Psoas muscle (tissue), 8 donors: ENCODE results near the gene PPP2R1B. TPM values are rescaled to one million over a fixed set of nuclear protein-coding genes. Genes with fewer than 3 reads are reported as not detected.
A peak's percentile ranks its signal among the peaks of the same experiment; 100 is the strongest.

Experiments used
- ATAC-seq, 4 donors: fragments of 200-7000 bp; cut with Tn5 transposase; one replicate each; pipeline ENCODE4 v1.9.1; 2020; ENCODE audit warnings: moderate library complexity in 3 of 4, mild to moderate bottlenecking in 2 of 4
- DNase-seq, 2 donors: peaks; one replicate each; pipeline ENCODE4 v3.0.0-alpha.2; 2020
- H3K27ac ChIP-seq: fragments of 200-600 bp; one replicate; pipeline ENCODE4 v1.8.0; 2022
- H3K27me3 ChIP-seq, 3 donors: fragments of 200-600 bp in 1 of 3; one replicate each; pipeline versions ENCODE4 v1.6.1 to v1.8.0; 2013 to 2022; ENCODE audit warnings: low read length in 2 of 3, mild to moderate bottlenecking in 2 of 3, moderate library complexity in 1 of 3; ENCODE audit not compliant: insufficient read depth in 3 of 3
- H3K36me3 ChIP-seq, 2 donors: fragments of 200-600 bp in 1 of 2; one replicate each; pipeline versions ENCODE4 v1.6.1 to v1.8.0; 2013 to 2022; ENCODE audit warnings: low read depth in 1 of 2, mild to moderate bottlenecking in 1 of 2, moderate library complexity in 1 of 2; ENCODE audit not compliant: insufficient read depth in 1 of 2
- H3K4me1 ChIP-seq: fragments of 200-600 bp; one replicate; pipeline ENCODE4 v1.8.0; 2022
- H3K4me3 ChIP-seq: fragments of 200-600 bp; one replicate; pipeline ENCODE4 v1.8.0; 2022; ENCODE audit warnings: mild to moderate bottlenecking
- H3K9me3 ChIP-seq: fragments of 200-600 bp; one replicate; pipeline ENCODE4 v1.8.0; 2022
- CTCF ChIP-seq: fragments of 200-600 bp; IDR thresholded peaks from one replicate; pipeline ENCODE4 v1.8.0; 2022; ENCODE audit warnings: antibody characterized with exemption
- WGBS, 3 donors: extraction: QIAGEN DNeasy Blood & Tissue Kit; methylation state at CpG; one replicate each; pipeline versions ENCODE4 v1.1.6 to v1.1.7; 2013; 5-methylcytosine and 5-hydroxymethylcytosine counted together
- intact Hi-C, 2 donors: fragments of 100-400 bp; cut with DNase I; formaldehyde crosslinking; loops; one replicate each; pipeline versions ENCODE4 v1.11.0 to v1.14.2; 2022
- polyA plus RNA-seq, 3 donors: library from polyadenylated mRNA; stranded (reverse); fragments of 200-250 nt; gene quantifications; one replicate each; pipeline ENCODE4 v1.2.3, GENCODE V29; 2013
- total RNA-seq, 4 donors: library from RNA; stranded (reverse); fragmentation: NEBNext Ultra II Directional in 2 of 4; extraction: Animal tissue kit (Norgen Biotek cat#: 25700) in 2 of 4; gene quantifications; one replicate each; pipeline versions ENCODE4 v1.2.1 to v1.2.4, GENCODE V29; 2021 to 2023
- donor health status: healthy with polysubstance abuse.
- donor health status: DM: no; HTN: no; CAD: no; lungs with moderate emphysema.
- donor health status: Bipolar disorder and iron deficiency.
- donor health status: healthy.
- donor health status: DM: yes; HTN: yes; CAD: no.
- donor health status: DM: no; HTN: no; CAD: no.
- donor health status: DM: no; HTN: no; CAD: no.
- donor health status: DM: yes; HTN: yes; CAD: no.

The PPP2R1B gene
- total and polyA plus RNA-seq, 7 donors, result 6.6 to 18.8 (median 10.7) TPM

- H3K4me1 ChIP-seq, result peaks cover 18% of the 10 kb centered on the region
- peak overlapping the region; percentile 97 for H3K4me3 ChIP-seq
Measured at GRCh38 chr11:111764621-111765020, 1.6 kb downstream of the PPP2R1B start.

GRCh38 chr11:111762981-111763643, 3.1 kb downstream of the PPP2R1B start:
- Histone ChIP-seq H3K9me3 (no peaks in the 10 kb centered on the region), H3K36me3 (peaks cover 11 to 70% of the 10 kb centered on the region in 2 donors), H3K27me3 (no peaks in the 10 kb centered on the region), H3K4me3 (no peak overlapping the region), H3K27ac (no peak overlapping the region), H3K4me1 (peaks cover 18% of the 10 kb centered on the region)
- intact Hi-C loops, result loop anchor here in 1 of 2 donors (5.0 kb wide), 1 partner anchor 161 kb away; the partner anchor contains the start of gene SIK2
- ATAC-seq, result peak in 2 of 4 donors; percentile 21 to 32
- TF ChIP-seq CTCF, result no peak
- no peak for DNase-seq
- WGBS, 3 donors, result 81 to 91% (median 85%) methylated on average over 3 of the region's 3 CpGs

More at GRCh38 chr11:111764621-111765020, 1.6 kb downstream of the PPP2R1B start:
- no peak for DNase-seq
- TF ChIP-seq CTCF, result no peak
- no peaks in the 10 kb centered on the region for H3K9me3 ChIP-seq
- intact Hi-C loops, result loop anchor here in 1 of 2 donors (5.0 kb wide), 1 partner anchor 162 kb away; the partner anchor contains the start of gene SIK2
- ATAC-seq, result no peak
- H3K27ac ChIP-seq, result no peak overlapping the region
- H3K36me3 ChIP-seq, result peaks cover 9 to 55% of the 10 kb centered on the region in 2 donors
- H3K27me3 ChIP-seq, result no peaks in the 10 kb centered on the region
- WGBS, 3 donors, result 42 to 70% (median 62%) methylated on average over 1 of the region's 1 CpG

- Histone ChIP-seq H3K9me3 (no peaks in the 10 kb centered on the region), H3K27me3 (no peaks in the 10 kb centered on the region), H3K36me3 (peaks cover 11 to 76% of the 10 kb centered on the region in 2 donors), H3K27ac (no peak overlapping the region), H3K4me1 (peaks cover 18% of the 10 kb centered on the region), H3K4me3 (no peak overlapping the region)
- DNase-seq, result no peak
- ATAC-seq, result no peak
- no peak for TF ChIP-seq CTCF
- 92 to 97% (median 96%) methylated on average over 5 of the region's 5 CpGs for WGBS, 3 donors
- intact Hi-C loops, result loop anchor here in 1 of 2 donors (5.0 kb wide), 1 partner anchor 160 kb away; the partner anchor contains the start of gene SIK2
Measured at GRCh38 chr11:111762526-111762925, 3.7 kb downstream of the PPP2R1B start.

- H3K36me3 ChIP-seq, result peaks cover 11 to 91% of the 10 kb centered on the region in 2 donors
- ATAC-seq, result no peak
- intact Hi-C loops, result loop anchor here in 1 of 2 donors (5.0 kb wide), 1 partner anchor 159 kb away; the partner anchor contains the start of gene SIK2
- DNase-seq, result no peak
- H3K4me1 ChIP-seq, result peaks cover 18% of the 10 kb centered on the region
- TF ChIP-seq CTCF, result no peak
- 71 to 80% (median 74%) methylated on average over 4 of the region's 4 CpGs for WGBS, 3 donors
- no peak overlapping the region for H3K4me3 ChIP-seq
- no peaks in the 10 kb centered on the region for H3K27me3 ChIP-seq
- no peaks in the 10 kb centered on the region for H3K9me3 ChIP-seq
- no peak overlapping the region for H3K27ac ChIP-seq
Measured at GRCh38 chr11:111761036-111761435, 5.2 kb downstream of the PPP2R1B start.
